Measurements from ENCODE around the gene KRTAP3-2. TPM values are rescaled to one million over a fixed set of nuclear protein-coding genes. Genes with fewer than 3 reads are reported as not detected.

The KRTAP3-2 gene
- total RNA-seq, 1 experiment from 2014 or later, result not detected

- no peak for DNase-seq (ENCODE audit: extremely low read depth, low read depth)
These were observed 25.3 kb downstream of the KRTAP3-2 start for GRCh38 chr17:40974366-40974765.

- no peak for DNase-seq (ENCODE audit: extremely low read depth, low read depth)
These were observed 32.1 kb downstream of the KRTAP3-2 start for GRCh38 chr17:40967582-40967981.

- no peak for DNase-seq (ENCODE audit: extremely low read depth, low read depth)
These were observed 32.9 kb downstream of the KRTAP3-2 start, which contains the start of gene KRT39 for GRCh38 chr17:40966848-40967247. Gene KRT39, minus strand, starts transcription at chr17:40966948. Its CDS starts 92 bp downstream, at chr17:40966856.

GRCh38 chr17:40963838-40964237 lies 35.9 kb downstream of the KRTAP3-2 start:
- peak; percentile 29 for DNase-seq (ENCODE audit: extremely low read depth, low read depth)

- DNase-seq (ENCODE audit: extremely low read depth, low read depth), result no peak
These were observed 37.6 kb downstream of the KRTAP3-2 start for GRCh38 chr17:40962059-40962561.

GRCh38 chr17:40961591-40961990 lies 38.1 kb downstream of the KRTAP3-2 start:
- DNase-seq (ENCODE audit: extremely low read depth, low read depth), result no peak

- no peak for DNase-seq (ENCODE audit: extremely low read depth, low read depth)
These were observed 39.6 kb downstream of the KRTAP3-2 start for GRCh38 chr17:40960144-40960543.

- DNase-seq (ENCODE audit: extremely low read depth, low read depth), result no peak
These were observed 41.4 kb downstream of the KRTAP3-2 start for GRCh38 chr17:40958086-40958953.

- DNase-seq (ENCODE audit: extremely low read depth, low read depth), result no peak
These were observed 43.1 kb downstream of the KRTAP3-2 start for GRCh38 chr17:40956401-40957254.

- DNase-seq (ENCODE audit: extremely low read depth, low read depth), result no peak
These were observed 45.8 kb downstream of the KRTAP3-2 start for GRCh38 chr17:40953881-40954280.

GRCh38 chr17:40952661-40953060 lies 47.0 kb downstream of the KRTAP3-2 start:
- DNase-seq (ENCODE audit: extremely low read depth, low read depth), result no peak

- no peak for DNase-seq (ENCODE audit: extremely low read depth, low read depth)
These were observed 47.6 kb downstream of the KRTAP3-2 start for GRCh38 chr17:40952154-40952553.

- no peak for DNase-seq (ENCODE audit: extremely low read depth, low read depth)
These were observed 48.6 kb downstream of the KRTAP3-2 start for GRCh38 chr17:40951011-40951622.

- DNase-seq (ENCODE audit: extremely low read depth, low read depth), result no peak
These were observed 49.5 kb downstream of the KRTAP3-2 start for GRCh38 chr17:40950176-40950575.

GRCh38 chr17:40949418-40949817 lies 50.3 kb downstream of the KRTAP3-2 start:
- DNase-seq (ENCODE audit: extremely low read depth, low read depth), result no peak

Small RNAs within 50 kb of the gene (small RNA-seq; reads per million reads assigned to genes)
- 0 reads per million in 2 experiments for gene KRTAP3-4P

Other genes starting within 250 kb of the KRTAP3-2 start
- not detected in 2 replicates for gene KRT25, start 244.6 kb downstream of the KRTAP3-2 start, total RNA-seq (2014; rRNA removed; shearing (Covaris generic))
- gene KRT26, start 227.7 kb downstream of the KRTAP3-2 start, total RNA-seq (2014; rRNA removed; shearing (Covaris generic)), result not detected in 2 replicates
- gene KRT27, start 217.4 kb downstream of the KRTAP3-2 start, total RNA-seq (2014; rRNA removed; shearing (Covaris generic)), result not detected in 2 replicates
- gene KRT28, start 199.9 kb downstream of the KRTAP3-2 start, total RNA-seq (2014; rRNA removed; shearing (Covaris generic)), result not detected in 2 replicates
- gene KRT10, start 177.3 kb downstream of the KRTAP3-2 start, total RNA-seq (2014; rRNA removed; shearing (Covaris generic)), result 36.8 and 38.4 TPM in 2 replicates
- not detected in 2 replicates for gene KRT12, start 132.7 kb downstream of the KRTAP3-2 start, total RNA-seq (2014; rRNA removed; shearing (Covaris generic))
- gene KRT20, start 114.7 kb downstream of the KRTAP3-2 start, total RNA-seq (2014; rRNA removed; shearing (Covaris generic)), result not detected in 2 replicates
- gene KRT23, start 62.3 kb downstream of the KRTAP3-2 start, total RNA-seq (2014; rRNA removed; shearing (Covaris generic)), result 0.07 TPM in 1 of 2 replicates, not detected in the other
- gene KRT39, start 33.0 kb downstream of the KRTAP3-2 start, total RNA-seq (2014; rRNA removed; shearing (Covaris generic)), result not detected in 2 replicates
- gene KRT40, start 15.6 kb downstream of the KRTAP3-2 start, total RNA-seq (2014; rRNA removed; shearing (Covaris generic)), result not detected in 2 replicates
- not detected in 2 replicates for gene KRTAP3-3, start 5.7 kb downstream of the KRTAP3-2 start, total RNA-seq (2014; rRNA removed; shearing (Covaris generic))
- gene KRTAP3-1, start 9.2 kb upstream of the KRTAP3-2 start, total RNA-seq (2014; rRNA removed; shearing (Covaris generic)), result not detected in 2 replicates
- gene KRTAP1-5, start 27.3 kb upstream of the KRTAP3-2 start, total RNA-seq (2014; rRNA removed; shearing (Covaris generic)), result not detected in 2 replicates
- gene KRTAP1-4, start 30.3 kb upstream of the KRTAP3-2 start, total RNA-seq (2014; rRNA removed; shearing (Covaris generic)), result not detected in 2 replicates
- gene KRTAP1-3, start 35.0 kb upstream of the KRTAP3-2 start, total RNA-seq (2014; rRNA removed; shearing (Covaris generic)), result not detected in 2 replicates
- gene KRTAP1-1, start 41.5 kb upstream of the KRTAP3-2 start, total RNA-seq (2014; rRNA removed; shearing (Covaris generic)), result not detected in 2 replicates
- not detected in 2 replicates for gene KRTAP2-1, start 47.4 kb upstream of the KRTAP3-2 start, total RNA-seq (2014; rRNA removed; shearing (Covaris generic))
- not detected in 2 replicates for gene KRTAP2-2, start 55.3 kb upstream of the KRTAP3-2 start, total RNA-seq (2014; rRNA removed; shearing (Covaris generic))
- gene KRTAP2-3, start 60.2 kb upstream of the KRTAP3-2 start, total RNA-seq (2014; rRNA removed; shearing (Covaris generic)), result not detected in 2 replicates
- gene KRTAP2-4, start 66.0 kb upstream of the KRTAP3-2 start, total RNA-seq (2014; rRNA removed; shearing (Covaris generic)), result not detected in 2 replicates
- gene KRTAP4-7, start 84.2 kb upstream of the KRTAP3-2 start, total RNA-seq (2014; rRNA removed; shearing (Covaris generic)), result not detected in 2 replicates
- not detected in 2 replicates for gene KRTAP4-8, start 98.2 kb upstream of the KRTAP3-2 start, total RNA-seq (2014; rRNA removed; shearing (Covaris generic))
- not detected in 2 replicates for gene KRTAP4-16, start 102.3 kb upstream of the KRTAP3-2 start, total RNA-seq (2014; rRNA removed; shearing (Covaris generic))
- gene KRTAP4-9, start 105.5 kb upstream of the KRTAP3-2 start, total RNA-seq (2014; rRNA removed; shearing (Covaris generic)), result not detected in 2 replicates
- gene KRTAP4-11, start 118.5 kb upstream of the KRTAP3-2 start, total RNA-seq (2014; rRNA removed; shearing (Covaris generic)), result not detected in 2 replicates
- not detected in 2 replicates for gene KRTAP4-12, start 124.3 kb upstream of the KRTAP3-2 start, total RNA-seq (2014; rRNA removed; shearing (Covaris generic))
- not detected in 2 replicates for gene KRTAP4-6, start 140.6 kb upstream of the KRTAP3-2 start, total RNA-seq (2014; rRNA removed; shearing (Covaris generic))
- gene KRTAP4-5, start 149.9 kb upstream of the KRTAP3-2 start, total RNA-seq (2014; rRNA removed; shearing (Covaris generic)), result not detected in 2 replicates
- not detected in 2 replicates for gene KRTAP4-4, start 160.8 kb upstream of the KRTAP3-2 start, total RNA-seq (2014; rRNA removed; shearing (Covaris generic))
- gene KRTAP4-3, start 168.3 kb upstream of the KRTAP3-2 start, total RNA-seq (2014; rRNA removed; shearing (Covaris generic)), result not detected in 2 replicates
- not detected in 2 replicates for gene KRTAP4-2, start 178.3 kb upstream of the KRTAP3-2 start, total RNA-seq (2014; rRNA removed; shearing (Covaris generic))
- 0.17 TPM in 1 of 2 replicates, not detected in the other for gene KRTAP4-1, start 185.0 kb upstream of the KRTAP3-2 start, total RNA-seq (2014; rRNA removed; shearing (Covaris generic))
- not detected in 2 replicates for gene KRTAP9-1, start 190.0 kb upstream of the KRTAP3-2 start, total RNA-seq (2014; rRNA removed; shearing (Covaris generic))
- not detected in 2 replicates for gene KRTAP9-2, start 226.7 kb upstream of the KRTAP3-2 start, total RNA-seq (2014; rRNA removed; shearing (Covaris generic))
- not detected in 2 replicates for gene KRTAP9-3, start 232.5 kb upstream of the KRTAP3-2 start, total RNA-seq (2014; rRNA removed; shearing (Covaris generic))
- not detected in 2 replicates for gene KRTAP9-8, start 238.1 kb upstream of the KRTAP3-2 start, total RNA-seq (2014; rRNA removed; shearing (Covaris generic))
- not detected in 2 replicates for gene KRTAP9-4, start 249.8 kb upstream of the KRTAP3-2 start, total RNA-seq (2014; rRNA removed; shearing (Covaris generic))

Measured in NCI-H460 (cell line).